Mucosa of descending colon (tissue), 3 donors: ENCODE data around the gene PTHLH. TPM values are rescaled to one million over a fixed set of nuclear protein-coding genes. Genes with fewer than 3 reads are reported as not detected.

Experiments used
- ATAC-seq: fragments of 200-7000 bp; cut with Tn5 transposase; one replicate; pipeline ENCODE4 v1.9.1; 2020; ENCODE audit warnings: mild to moderate bottlenecking, moderate library complexity
- DNase-seq, 3 donors: peaks; one replicate each; pipeline ENCODE4 v3.0.0-alpha.2; 2020
- H3K36me3 ChIP-seq: fragments of 200-600 bp; one replicate; pipeline ENCODE4 v1.8.0; 2021; ENCODE audit warnings: low read depth, mild to moderate bottlenecking
- H3K4me1 ChIP-seq: fragments of 200-600 bp; one replicate; pipeline ENCODE4 v1.8.0; 2021; ENCODE audit warnings: low read depth, mild to moderate bottlenecking
- H3K4me3 ChIP-seq: fragments of 200-600 bp; one replicate; pipeline ENCODE4 v1.8.0; 2021; ENCODE audit warnings: mild to moderate bottlenecking
- H3K9me3 ChIP-seq: fragments of 200-600 bp; one replicate; pipeline ENCODE4 v1.8.0; 2021; ENCODE audit warnings: mild to moderate bottlenecking
- CTCF ChIP-seq: fragments of 200-600 bp; IDR thresholded peaks from one replicate; pipeline ENCODE4 v1.8.0; 2022; ENCODE audit warnings: antibody characterized with exemption, mild to moderate bottlenecking
- intact Hi-C, 2 donors: fragments of 100-400 bp; cut with DNase I in 1 of 2; cut with micrococcal nuclease in 1 of 2; formaldehyde crosslinking; loops; one replicate each; pipeline versions ENCODE4 v1.11.0 to v1.11.1; 2022; cut with DNase I, micrococcal nuclease
- total RNA-seq, 3 donors: library from RNA; stranded (reverse); fragmentation: NEBNext Ultra II Directional in 2 of 3; extraction: Animal tissue kit (Norgen Biotek cat#: 25700) in 2 of 3; gene quantifications; one replicate each; pipeline versions ENCODE4 v1.2.1 to v1.2.4, GENCODE V29; 2021 to 2023
- donor health status: DM: no; HTN: no; CAD: no; lungs with moderate emphysema.
- donor health status: DM: no; HTN: no; CAD: no.
- donor health status: DM: no; HTN: yes; CAD: no.

Gene PTHLH
- total RNA-seq, 3 donors from 2014 or later = 2.2 TPM; not detected in 2

- H3K9me3 ChIP-seq = no peaks in the 10 kb centered on the region
- TF ChIP-seq CTCF = no peak
- no peaks in the 10 kb centered on the region for H3K36me3 ChIP-seq
- H3K4me3 ChIP-seq = no peak overlapping the region
- ATAC-seq = no peak
- no peaks in the 10 kb centered on the region for H3K4me1 ChIP-seq
- DNase-seq = no peak
- intact Hi-C loops = no loop called here
Observed at GRCh38 chr12:27953348-27953747, 19.2 kb downstream of the PTHLH start.

- no peak for TF ChIP-seq CTCF
- Histone ChIP-seq H3K36me3 (no peaks in the 10 kb centered on the region), H3K9me3 (no peaks in the 10 kb centered on the region), H3K4me1 (no peaks in the 10 kb centered on the region), H3K4me3 (no peak overlapping the region)
- intact Hi-C loops = no loop called here
- DNase-seq = no peak
- ATAC-seq = no peak
Observed at GRCh38 chr12:27952510-27952909, 20.0 kb downstream of the PTHLH start.

- ATAC-seq = no peak
- H3K4me3 ChIP-seq = no peak overlapping the region
- H3K9me3 ChIP-seq = no peaks in the 10 kb centered on the region
- DNase-seq = no peak
- intact Hi-C loops = no loop called here
- TF ChIP-seq CTCF = no peak
- H3K36me3 ChIP-seq = no peaks in the 10 kb centered on the region
- H3K4me1 ChIP-seq = no peaks in the 10 kb centered on the region
Observed at GRCh38 chr12:27951898-27952297, 20.6 kb downstream of the PTHLH start.

GRCh38 chr12:27946421-27946820, 26.1 kb downstream of the PTHLH start:
- no peaks in the 10 kb centered on the region for H3K9me3 ChIP-seq
- no peak for TF ChIP-seq CTCF
- H3K36me3 ChIP-seq = no peaks in the 10 kb centered on the region
- intact Hi-C loops = loop anchor here in 1 of 2 donors (10.0 kb wide), 1 partner anchor 212 kb away; no protein-coding TSS in a partner anchor
- no peaks in the 10 kb centered on the region for H3K4me1 ChIP-seq
- no peak for ATAC-seq
- DNase-seq = no peak
- no peak overlapping the region for H3K4me3 ChIP-seq

GRCh38 chr12:27940756-27941402, 31.7 kb downstream of the PTHLH start:
- intact Hi-C loops = loop anchor here in 1 of 2 donors (10.0 kb wide), 1 partner anchor 206 kb away; no protein-coding TSS in a partner anchor
- no peaks in the 10 kb centered on the region for H3K9me3 ChIP-seq
- H3K4me1 ChIP-seq = no peaks in the 10 kb centered on the region
- peak in 2 of 3 donors; percentile 79 to 89 for DNase-seq
- no peak overlapping the region for H3K4me3 ChIP-seq
- no peaks in the 10 kb centered on the region for H3K36me3 ChIP-seq
- peak; percentile 70 for TF ChIP-seq CTCF
- ATAC-seq = peak; percentile 83
